DMS 273 (cell line): Measurements from ENCODE around the gene SELPLG.
"Not testable (repeated sequence)": the region's sequence is repeated elsewhere in the genome, so short reads cannot be mapped to it uniquely, and the experiment has no call there.

Experiments
- DNase-seq: peaks from one replicate; lab custom pipeline; 2025; ENCODE audit not compliant: unreplicated experiment; lab: John Stamatoyannopoulos, UW

Gene SELPLG

DNA sequence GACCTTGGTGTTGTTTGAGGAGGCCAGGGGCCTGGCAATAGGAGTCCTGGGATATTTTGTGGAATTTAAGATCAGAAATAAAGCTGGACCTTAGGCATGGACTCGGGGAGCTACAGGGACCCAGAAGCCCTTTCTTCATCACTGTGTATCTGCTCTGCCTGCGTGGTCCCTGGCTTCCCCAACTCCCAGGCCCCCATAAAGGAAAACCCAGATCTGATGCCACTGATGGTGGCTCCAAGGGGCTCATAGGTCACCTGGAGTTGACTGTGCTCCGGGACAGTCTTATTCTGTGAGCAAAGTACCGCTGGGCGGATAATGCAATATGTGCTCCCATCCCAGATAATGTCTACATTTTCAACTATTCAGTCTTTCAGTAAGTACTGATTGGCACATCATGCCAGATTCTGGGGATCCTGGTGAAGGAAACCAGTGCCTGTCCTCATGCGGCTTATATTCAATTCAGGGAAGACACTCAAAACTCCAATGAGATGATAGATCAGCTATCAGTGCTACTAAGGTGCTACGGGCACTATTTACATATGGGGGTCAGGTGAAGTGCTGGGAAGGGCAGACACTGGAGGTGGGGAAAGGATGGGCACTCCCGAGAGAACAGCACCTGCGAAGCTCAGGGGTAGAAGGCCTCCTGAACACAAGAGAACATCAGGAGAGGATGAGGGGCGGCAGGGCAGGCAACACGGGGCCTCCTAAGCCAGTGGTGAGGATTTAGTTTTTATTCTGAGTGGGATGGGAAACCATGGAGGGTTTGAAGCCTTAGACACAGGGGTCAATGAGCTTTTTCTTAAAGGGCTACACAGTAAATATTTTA lies 5.5 kb upstream of the SELPLG start:
- DNase-seq, result no peak

DNA sequence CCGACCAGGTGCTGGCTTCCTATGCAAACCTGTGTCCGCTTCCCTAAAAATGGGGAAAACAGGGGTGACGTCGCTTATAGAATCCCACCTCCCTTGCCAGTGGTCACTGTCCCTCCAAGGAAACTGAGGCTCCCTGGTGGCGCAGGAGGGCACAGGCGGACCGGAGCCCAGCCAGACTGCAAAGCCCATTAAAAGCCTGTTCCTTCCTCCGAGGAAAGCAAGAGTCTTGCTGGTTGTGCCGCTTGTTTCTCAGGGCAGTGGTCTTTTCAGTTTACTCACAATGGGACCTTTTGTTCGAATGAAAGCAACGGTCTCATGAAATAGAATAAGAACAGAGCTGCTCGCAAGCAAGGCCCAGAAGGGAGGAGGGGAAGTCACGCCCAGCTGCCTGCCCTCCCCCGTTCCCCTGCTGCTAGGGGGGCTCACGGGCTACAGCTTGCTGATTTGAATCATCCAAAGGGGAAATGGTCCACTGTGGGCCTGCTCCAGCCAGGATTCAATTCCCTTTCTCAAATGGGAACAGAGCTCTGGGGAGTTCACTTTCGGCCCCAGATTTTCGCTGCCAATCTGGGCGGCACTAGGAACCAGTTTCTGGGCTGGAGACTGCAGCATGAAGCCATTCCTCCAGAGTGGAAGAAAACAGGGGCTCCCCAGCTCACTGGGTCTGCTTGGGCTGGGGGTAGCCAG lies 4.6 kb upstream of the SELPLG start:
- DNase-seq, result no peak

DNA sequence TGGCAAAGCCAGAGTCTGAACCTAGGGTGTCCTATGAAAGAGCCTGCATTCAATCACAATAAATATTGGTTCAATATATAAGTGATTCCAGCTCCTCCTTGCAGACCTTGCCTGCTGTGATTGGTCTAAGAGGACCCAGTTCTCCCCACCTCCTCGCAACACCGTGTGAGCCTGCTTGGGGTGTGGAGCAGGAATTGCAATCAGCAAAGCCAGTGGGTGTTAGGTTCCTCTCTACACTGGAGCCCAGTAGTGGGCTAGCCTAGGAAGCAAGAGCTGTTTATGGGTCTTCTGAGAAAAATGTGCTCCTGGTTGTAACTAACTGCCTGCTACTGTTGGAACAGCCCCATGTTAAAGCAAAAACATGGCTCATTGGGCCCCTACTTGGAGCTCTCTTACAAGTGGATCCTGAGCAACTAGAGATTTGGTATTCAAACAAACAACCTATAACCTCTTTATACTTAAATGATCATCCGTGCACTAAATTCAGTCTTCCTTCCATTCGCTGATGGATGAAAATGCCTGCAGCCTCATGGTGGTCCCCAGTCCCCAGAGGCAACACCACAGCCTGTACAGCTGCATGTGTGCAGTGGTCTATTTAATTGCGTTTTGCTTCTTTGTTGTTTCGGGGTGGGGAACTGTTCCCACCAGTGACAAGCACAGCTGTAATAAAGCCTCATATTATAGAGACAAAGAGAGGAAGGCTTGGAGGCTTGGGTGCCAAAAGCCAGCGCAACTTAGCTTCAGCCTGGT lies 3.7 kb upstream of the SELPLG start:
- DNase-seq, result no peak

DNA sequence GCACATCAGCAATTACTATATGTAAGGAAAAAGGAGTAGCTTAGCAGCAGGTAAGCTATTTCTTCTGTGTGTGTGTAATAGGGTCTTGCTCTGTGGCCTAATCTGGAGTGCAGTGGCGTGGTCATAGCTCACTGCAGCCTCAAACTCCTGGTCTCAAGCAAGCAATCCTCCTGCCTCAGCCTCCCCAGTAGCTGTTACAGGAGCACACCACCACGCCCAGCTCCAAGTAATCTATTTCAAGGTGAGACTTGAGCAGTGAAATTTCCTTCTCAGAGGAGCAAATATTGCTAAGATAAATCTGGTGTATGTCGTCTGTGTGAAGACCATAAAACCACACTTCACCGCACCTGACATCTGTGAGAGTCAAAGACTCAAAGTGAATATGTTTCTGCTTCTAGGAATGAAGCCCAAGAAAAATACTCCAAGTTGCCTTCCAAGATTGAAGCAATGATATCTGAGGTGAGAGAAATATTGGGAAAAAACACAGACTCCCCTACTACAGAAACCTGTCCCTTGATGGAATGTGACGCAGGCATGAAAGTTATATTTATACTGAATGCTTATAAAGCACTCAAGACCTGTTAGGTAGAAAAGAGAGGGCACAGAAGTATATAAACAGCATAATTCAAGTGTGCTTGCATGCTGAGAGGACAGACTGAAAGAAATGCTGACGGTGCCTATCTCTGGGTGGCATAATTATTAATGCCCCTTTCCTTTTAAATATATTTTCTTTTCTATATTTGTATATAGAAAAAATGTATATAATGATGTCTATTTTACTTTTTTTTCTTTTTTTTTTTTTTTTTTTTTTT lies 2.5 kb upstream of the SELPLG start:
- DNase-seq, result no peak

DNA sequence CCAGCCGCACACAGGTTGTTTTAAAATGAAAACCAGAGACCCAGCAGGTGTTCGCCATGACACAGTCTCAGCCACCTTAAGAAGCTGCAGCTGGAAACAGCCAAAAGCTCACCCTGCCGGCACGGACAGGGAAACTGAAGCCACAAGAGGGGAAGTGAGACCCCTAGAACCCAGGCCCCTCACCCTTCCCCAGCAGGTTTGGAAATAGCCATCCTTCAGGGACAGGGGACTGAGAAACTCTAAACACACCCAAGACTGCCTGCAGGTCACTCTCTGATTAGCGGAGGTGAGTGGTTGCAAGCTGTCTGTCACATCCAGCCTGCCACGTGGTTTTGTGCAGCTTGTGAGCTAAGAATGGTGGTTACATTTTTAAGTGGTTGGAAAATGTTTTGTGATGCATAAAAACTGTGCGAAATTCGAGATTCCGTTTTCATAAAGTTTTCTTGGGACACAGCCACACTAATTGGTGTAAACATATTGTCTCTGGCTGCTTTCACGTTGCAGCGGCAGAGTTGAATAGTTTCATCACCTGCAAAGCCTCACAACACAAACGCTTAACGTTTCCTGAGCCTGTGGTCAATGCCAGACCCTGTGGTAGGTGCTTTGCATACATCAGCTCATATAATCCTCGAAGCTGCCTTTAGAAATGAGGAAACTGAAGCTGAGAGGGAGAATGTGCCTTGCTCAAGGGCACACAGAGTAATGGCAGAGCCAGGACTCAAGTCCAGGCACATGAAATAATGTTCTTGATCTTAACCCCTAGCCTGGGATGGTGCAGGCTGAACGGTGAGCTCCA lies 1.7 kb upstream of the SELPLG start:
- DNase-seq, result peak; percentile 11

DNA sequence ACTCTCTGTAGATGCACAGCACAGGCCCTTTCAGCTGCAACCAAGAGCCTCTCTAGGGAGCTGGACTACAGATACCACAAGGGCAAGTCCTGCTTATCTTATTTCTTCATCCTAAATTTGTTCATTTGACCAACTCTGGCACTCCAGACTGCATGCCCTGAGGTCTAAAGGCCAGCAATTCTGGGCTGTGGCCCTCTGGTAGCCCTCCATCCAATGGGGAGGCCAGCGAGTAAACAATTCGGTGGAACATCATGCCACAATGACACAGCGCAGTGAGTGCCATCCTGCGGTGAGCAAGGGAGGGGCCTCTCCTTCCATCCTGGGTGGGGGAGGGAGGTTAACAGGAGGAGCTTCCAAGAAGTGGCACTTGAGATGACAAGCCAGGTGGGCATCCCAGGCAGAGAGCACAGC lies 652 bp upstream of the SELPLG start:
- no peak for DNase-seq

DNA sequence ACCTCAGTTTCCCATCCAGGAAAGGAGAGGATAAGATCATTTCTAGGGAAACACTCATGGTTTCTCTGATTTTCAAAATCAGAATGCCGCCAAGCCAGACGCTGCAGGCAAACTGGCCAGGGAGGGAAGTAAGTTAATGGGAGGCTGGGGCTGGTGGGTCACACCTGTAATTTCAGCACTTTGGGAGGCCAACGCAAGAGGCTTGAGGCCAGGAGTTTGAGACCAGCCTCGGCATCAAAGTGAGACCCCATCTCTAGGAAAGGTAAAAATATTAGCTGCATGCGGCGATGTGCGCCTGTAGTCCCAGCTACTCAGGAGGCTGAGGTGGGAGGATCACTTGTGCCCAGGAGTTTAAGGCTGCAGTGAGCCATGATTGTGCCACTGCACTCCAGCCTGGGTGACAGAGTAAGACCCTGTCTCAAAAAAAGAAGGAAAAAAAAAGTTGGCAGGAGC lies 587 bp downstream of the SELPLG start:
- DNase-seq, result no peak

DNA sequence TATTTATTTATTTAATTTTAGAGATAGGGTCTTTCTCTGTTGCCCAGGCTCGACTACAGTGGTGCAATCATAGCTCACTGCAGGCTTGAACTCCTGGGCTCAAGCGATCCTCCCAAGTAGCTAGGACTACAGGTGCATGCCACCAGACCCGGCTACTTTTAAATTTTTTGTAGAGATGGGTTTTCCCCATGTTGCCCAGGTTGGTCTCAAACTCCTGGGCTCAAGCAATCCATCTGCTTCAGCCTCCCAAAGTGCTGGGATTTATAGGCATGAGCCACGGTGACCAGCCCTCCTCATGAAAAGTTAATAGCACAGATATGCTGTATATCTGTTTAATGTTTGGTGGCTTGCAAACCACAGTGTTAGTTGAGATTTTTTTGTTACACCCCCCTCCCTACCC lies 2.4 kb downstream of the SELPLG start:
- DNase-seq, result not testable (repeated sequence)

DNA sequence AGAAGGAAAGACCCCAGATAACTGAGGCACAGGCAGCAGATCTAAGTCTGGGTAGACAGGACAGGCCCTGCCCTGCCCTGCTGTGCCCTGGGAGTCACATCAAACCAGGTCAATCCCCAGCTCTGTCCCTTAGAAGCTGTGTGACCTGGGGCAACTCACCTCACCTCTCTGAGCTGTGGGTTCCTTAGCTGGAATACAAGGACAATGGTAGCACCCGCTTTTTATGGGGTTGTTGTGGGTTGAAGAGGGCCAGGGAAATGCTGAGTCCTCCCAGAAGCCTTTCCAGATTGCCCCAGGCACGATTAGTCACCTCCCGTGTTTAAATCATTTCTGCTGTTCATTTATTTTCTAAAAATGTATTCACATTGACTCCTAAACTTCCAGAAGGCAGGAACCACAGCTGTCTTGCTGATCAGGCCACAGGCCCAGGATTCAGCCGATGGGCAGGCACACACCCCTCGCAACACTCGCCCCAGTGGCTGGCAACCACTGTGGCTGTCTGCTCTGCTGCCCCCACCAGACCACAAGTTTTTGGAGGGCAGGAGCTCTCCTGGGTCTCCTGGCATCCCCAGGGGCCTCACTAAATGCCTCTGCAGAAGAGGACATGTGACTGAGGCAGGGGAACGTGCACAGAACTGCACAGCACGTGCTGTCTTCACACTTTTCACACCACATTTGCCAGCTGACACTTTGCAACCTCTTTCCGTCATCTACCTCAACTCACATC lies 3.0 kb downstream of the SELPLG start:
- DNase-seq, result no peak

DNA sequence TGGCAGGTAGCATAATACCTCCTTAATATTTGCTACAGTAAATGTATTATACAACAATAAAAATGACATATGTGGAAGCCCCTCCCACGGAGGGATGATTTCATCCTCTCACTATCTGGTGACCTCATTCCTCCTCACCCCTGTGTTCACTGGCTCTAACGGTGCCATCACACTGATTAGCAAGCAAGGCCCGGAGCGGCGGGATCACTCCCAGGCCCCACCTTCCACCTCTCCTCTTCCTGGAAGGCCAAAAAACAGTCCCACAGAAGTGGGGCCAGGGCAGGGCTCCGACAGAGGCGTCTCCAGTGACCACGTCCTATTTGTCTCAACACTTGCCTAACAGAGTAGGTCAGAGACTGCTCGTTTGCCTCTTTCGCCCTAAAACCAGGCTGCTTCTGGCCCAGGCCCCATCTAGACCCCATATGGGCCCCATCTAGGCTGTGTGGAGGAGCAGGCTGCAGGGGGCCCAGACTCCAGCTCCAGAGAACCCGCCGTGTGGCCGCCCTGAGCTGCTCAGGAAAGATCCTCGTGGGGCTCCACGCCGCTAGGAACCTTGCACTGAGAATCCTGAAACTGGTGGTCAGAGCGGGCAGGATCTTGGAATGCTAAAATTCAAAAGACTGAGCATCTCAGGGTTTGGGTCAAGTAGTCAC lies 3.7 kb downstream of the SELPLG start:
- peak; percentile 44 for DNase-seq

DNA sequence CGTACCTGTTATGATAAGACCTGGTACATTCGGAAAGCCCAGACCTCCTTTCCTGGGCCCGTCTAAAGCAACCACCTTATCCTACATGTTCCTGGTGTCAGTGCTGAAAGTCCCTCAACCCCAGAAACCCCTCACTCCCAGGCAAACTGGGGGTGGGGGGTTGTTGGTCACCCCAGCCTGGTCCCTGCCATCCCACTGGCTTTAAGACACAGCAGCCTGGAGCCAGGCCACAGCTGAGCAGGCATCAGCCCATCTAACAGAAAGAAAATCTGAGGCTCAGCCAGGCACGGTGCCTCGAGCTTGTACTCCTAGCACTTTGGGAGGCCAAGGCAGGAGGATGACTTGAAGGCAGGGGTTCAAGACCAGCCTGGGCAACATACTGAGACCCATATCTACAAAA lies 4.5 kb downstream of the SELPLG start:
- no peak for DNase-seq

DNA sequence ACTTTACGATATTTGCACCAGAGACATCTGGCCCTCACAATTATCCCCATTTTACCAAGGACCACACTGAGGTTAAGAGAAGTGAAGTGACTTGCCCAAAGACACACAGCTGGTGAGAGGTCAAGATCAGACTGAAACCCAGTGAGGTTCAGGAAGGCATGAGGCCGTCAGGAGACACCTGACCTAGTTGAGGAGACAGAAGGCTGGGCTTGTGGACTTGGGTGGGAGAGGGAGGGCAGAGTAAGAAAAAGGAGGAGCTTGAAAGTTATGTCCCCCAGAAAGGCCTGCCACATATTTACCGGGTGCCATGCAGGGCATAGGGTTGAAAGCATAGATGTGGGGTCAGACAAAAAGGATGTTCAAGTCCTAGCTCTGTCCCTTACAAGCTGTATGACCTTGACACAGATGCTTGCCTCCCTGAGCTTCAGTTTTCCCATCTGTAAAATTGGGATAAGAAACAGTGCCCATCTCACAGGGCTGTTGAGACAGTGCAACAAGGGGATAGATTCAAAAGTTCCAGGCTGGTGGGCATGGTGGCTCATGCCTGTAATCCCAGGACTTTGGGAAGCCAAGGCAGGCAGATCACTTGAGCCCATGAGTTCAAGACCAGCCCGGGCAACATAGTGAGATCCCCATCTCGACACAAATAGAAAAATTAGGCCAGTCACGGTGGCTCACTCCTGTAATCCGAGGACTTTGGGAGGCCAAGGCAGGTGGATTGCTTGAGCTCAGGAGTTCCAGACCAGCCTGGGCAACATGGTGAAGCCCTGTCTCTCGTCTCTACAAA lies 6.4 kb downstream of the SELPLG start:
- DNase-seq, result no peak

DNA sequence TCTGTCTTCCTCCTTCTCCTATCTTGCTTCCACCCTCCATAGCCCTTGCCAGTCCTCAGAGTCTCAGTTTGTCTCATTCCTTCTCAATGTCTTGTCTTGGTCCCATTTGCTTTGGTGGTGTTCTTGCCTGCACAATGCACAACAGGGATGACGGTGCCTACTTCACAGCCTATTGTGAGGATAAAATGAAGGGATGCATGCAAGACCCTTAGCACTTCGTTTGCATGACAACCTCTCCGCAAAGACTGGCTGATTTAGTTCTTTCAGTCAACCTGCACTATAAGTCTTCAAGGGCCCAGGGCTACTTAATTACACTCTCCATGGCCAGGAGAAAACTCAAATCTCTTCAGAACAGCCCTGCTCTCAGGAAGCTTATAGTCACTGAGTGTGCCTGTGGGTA lies 8.5 kb downstream of the SELPLG start:
- DNase-seq, result no peak

DNA sequence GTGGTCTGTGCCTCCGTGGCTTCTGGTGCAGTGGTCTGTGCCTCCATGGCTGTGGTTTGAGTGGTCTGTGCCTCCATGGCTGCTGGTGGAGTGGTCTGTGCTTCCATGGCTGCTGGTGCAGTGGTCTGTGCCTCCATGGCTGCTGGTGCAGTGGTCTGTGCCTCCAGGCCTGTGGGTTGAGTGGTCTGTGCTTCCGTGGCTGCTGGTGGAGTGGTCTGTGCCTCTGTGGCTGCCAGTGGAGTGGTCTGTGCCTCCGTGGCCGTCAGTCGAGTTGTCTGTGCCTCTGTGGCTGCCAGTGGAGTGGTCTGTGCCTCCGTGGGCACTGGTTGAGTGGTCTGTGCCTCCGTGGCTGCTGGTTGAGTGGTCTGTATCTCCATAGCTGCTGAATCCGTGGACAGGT lies 10.1 kb downstream of the SELPLG start:
- no peak for DNase-seq

DNA sequence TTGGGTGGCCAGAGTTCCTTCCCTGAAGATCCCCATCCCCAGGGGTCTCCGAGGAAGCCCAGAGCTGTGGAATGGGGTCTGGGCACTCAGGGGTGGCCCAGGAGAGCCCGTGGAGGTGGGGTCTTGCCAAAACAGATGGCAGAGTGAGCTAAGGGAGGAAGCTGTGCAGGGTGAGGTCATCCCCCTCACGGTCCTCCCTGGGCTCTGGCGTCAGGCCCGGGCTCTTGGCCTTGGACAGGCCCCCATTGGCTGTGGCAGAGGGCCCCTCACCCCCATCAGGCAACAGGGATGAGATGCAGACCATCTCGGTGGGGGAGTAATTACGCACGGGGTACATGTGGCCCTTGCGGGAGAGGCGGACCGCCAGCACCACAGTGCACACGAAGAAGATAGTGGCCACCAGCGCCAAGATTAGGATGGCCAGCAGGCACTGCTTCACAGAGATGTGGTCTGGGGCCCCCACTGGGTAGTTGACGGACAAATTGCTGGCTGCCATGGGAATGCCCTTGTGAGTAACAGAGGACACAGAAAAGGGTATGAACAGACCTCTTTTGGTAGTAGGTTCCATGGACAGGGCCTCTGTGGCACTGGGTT lies 10.7 kb downstream of the SELPLG start:
- DNase-seq, result peak; percentile 37

DNA sequence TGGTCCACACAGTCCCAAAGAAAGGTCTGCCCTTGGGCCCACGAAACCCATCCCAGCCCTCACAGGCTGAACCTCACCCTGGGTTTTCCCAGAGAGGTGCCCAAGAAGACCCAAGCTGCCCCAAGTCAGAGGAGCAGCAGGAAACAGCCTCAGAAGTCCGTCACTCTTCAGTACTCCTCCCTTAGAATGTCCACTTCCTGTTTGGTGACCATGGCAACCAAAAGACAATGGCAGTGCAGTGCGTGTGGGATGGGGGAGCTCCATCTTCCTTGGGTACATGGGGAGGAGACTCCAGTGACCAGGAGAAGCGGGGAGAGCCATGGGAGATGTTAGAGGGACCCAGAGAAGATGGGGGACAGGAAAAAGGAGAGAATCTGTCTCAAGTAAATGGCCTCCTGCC lies 11.3 kb downstream of the SELPLG start:
- peak; percentile 18 for DNase-seq

DNA sequence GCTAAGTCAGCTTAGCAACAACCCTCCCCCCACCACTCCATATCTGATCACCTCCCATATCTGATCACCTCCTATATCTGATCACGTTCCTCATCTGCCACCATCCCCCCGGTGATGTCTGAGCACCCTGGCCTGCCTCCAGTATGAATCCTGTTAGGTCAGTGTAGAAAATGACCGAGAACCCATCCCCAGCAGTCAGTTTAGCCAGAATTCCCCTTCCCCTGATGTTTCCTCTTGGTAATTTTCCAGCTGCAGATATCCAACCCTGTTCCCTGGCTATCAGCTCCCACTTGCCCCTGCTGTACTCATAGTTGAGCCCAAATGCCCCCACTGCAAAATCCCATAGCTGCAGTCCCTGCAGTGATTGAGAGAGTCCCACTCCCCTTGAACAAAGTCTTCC lies 12.5 kb downstream of the SELPLG start:
- DNase-seq, result no peak
